H1 (cell line): ENCODE results near the gene CHAC1. TPM values are rescaled to one million over a fixed set of nuclear protein-coding genes. Genes with fewer than 3 reads are reported as not detected.

Source experiments
- CTCF ChIA-PET: fragments of 300-600 bp; sonication (Branson Sonifier 250); formaldehyde crosslinking; loops from one replicate; lab custom pipeline; 2021; ENCODE audit not compliant: partially characterized antibody; lab: Charles Lee
- POLR2A ChIA-PET: fragments of 300-600 bp; sonication (Branson Sonifier 250); formaldehyde crosslinking; loops from one replicate; lab custom pipeline; 2021; ENCODE audit warnings: inconsistent platforms; ENCODE audit not compliant: partially characterized antibody; lab: Charles Lee
- DNase-seq, 2 experiments: peaks; one replicate each; pipeline versions ENCODE4 v3.0.0 to v3.0.0-alpha.2; 2010 to 2022; ENCODE audit warnings: low spot score in 2 of 2, low read depth in 1 of 2, mixed read lengths in 1 of 2
- FAIRE-seq: peaks from 2 replicates; lab custom pipeline; 2011; peaks lifted over from hg19 to GRCh38; lab: Jason Lieb, UNC
- H2AFZ ChIP-seq: 2 replicates; pipeline ENCODE4 v1.8.1; 2012; ENCODE audit warnings: low read length, inconsistent platforms
- H2AK5ac ChIP-seq: 2 replicates; pipeline ENCODE4 v1.6.1; 2013; ENCODE audit warnings: low read depth, low read length
- H2BK120ac ChIP-seq: replicated peaks from 2 replicates; pipeline ENCODE3; 2013; ENCODE audit warnings: low read depth, low read length, inconsistent platforms
- H2BK12ac ChIP-seq: 2 replicates; pipeline ENCODE4 v1.6.1; 2013; ENCODE audit warnings: low read depth, low read length
- H2BK15ac ChIP-seq: 2 replicates; pipeline ENCODE4 v1.6.1; 2013; ENCODE audit warnings: low read length
- H2BK20ac ChIP-seq: 2 replicates; pipeline ENCODE4 v1.6.1; 2013; ENCODE audit warnings: low read length
- H2BK5ac ChIP-seq: 2 replicates; pipeline ENCODE4 v1.6.1; 2013; ENCODE audit warnings: low read depth, low read length
- H3K14ac ChIP-seq: 2 replicates; pipeline ENCODE4 v1.6.1; 2013; ENCODE audit warnings: inconsistent platforms; ENCODE audit not compliant: insufficient read length
- H3K18ac ChIP-seq: 2 replicates; pipeline ENCODE4 v1.6.1; 2013; ENCODE audit warnings: low read length; ENCODE audit errors: extremely low read depth
- H3K23ac ChIP-seq: 2 replicates; pipeline ENCODE4 v1.6.1; 2013; ENCODE audit warnings: inconsistent platforms; ENCODE audit not compliant: insufficient read length
- H3K23me2 ChIP-seq: 2 replicates; pipeline ENCODE4 v1.6.1; 2013; ENCODE audit warnings: low read depth, low read length
- H3K27ac ChIP-seq: 2 replicates; pipeline ENCODE4 v1.6.1; 2011; ENCODE audit warnings: low read depth, low read length, inconsistent platforms
- H3K27me3 ChIP-seq, 4 experiments: replicated peaks in 1 of 4; 1 replicate in 1 of 4; 2 replicates in 3 of 4; pipeline versions ENCODE4 v1.6.1 to v1.8.1; 2011 to 2013; ENCODE audit warnings: low read length in 3 of 4, mild to moderate bottlenecking in 3 of 4, inconsistent platforms in 2 of 4, mixed read lengths in 2 of 4, moderate library complexity in 1 of 4; ENCODE audit not compliant: control insufficient read depth in 3 of 4, insufficient read depth in 3 of 4; ENCODE audit errors: extremely low read depth in 1 of 4
- H3K36me3 ChIP-seq, 4 experiments: 2 replicates each; pipeline versions ENCODE4 v1.6.1 to v1.8.1; 2011 to 2013; ENCODE audit warnings: mild to moderate bottlenecking in 4 of 4, low read length in 3 of 4, moderate library complexity in 2 of 4, control low read depth in 1 of 4, inconsistent platforms in 1 of 4; ENCODE audit not compliant: insufficient read depth in 4 of 4, control insufficient read depth in 2 of 4
- H3K4ac ChIP-seq: replicated peaks from 2 replicates; pipeline ENCODE3; 2013; ENCODE audit warnings: low read length, low read depth, mixed read lengths, inconsistent platforms; ENCODE audit not compliant: insufficient read length
- H3K4me1 ChIP-seq, 4 experiments: replicated peaks in 1 of 4; 1 replicate in 1 of 4; 2 replicates in 3 of 4; pipeline versions ENCODE4 v1.6.1 to v1.8.1; 2011 to 2013; ENCODE audit warnings: low read length in 3 of 4, inconsistent platforms in 2 of 4, mixed read lengths in 1 of 4; ENCODE audit not compliant: insufficient read depth in 4 of 4, control insufficient read depth in 3 of 4
- H3K4me2 ChIP-seq, 2 experiments: 2 replicates each; pipeline versions ENCODE4 v1.6.1 to v1.8.1; 2011 to 2013; ENCODE audit warnings: low read depth in 2 of 2, low read length in 2 of 2, control low read depth in 1 of 2, inconsistent platforms in 1 of 2, mild to moderate bottlenecking in 1 of 2; ENCODE audit not compliant: insufficient read depth in 1 of 2
- H3K4me3 ChIP-seq, 4 experiments: fragments of 200-600, 300-600 bp in 1 of 4; sonication (generic), shearing (Covaris generic), sonication (Bioruptor Twin) in 1 of 4; 2 replicates each; pipeline versions ENCODE4 v1.5.1 to v1.8.1; 2011 to 2016; ENCODE audit warnings: low read length in 4 of 4, low read depth in 3 of 4, control low read depth in 2 of 4, inconsistent platforms in 2 of 4, mild to moderate bottlenecking in 2 of 4, mixed read lengths in 1 of 4, moderate library complexity in 1 of 4; ENCODE audit not compliant: insufficient read depth in 2 of 4; ENCODE audit errors: extremely low read depth in 1 of 4
- H3K56ac ChIP-seq: replicated peaks from 2 replicates; pipeline ENCODE3; 2013; ENCODE audit warnings: low read depth, mild to moderate bottlenecking, mixed read lengths, low read length, inconsistent platforms; ENCODE audit not compliant: insufficient read length
- H3K79me1 ChIP-seq: 2 replicates; pipeline ENCODE4 v1.6.1; 2013; ENCODE audit warnings: low read depth, low read length, control low read depth
- H3K79me2 ChIP-seq, 2 experiments: 2 replicates each; pipeline versions ENCODE4 v1.6.1 to v1.8.1; 2012 to 2013; ENCODE audit warnings: low read length in 2 of 2, mild to moderate bottlenecking in 2 of 2, inconsistent platforms in 1 of 2; ENCODE audit not compliant: insufficient read depth in 2 of 2, control insufficient read depth in 1 of 2
- H3K9ac ChIP-seq, 4 experiments: replicated peaks in 1 of 4; 1 replicate in 1 of 4; 2 replicates in 3 of 4; pipeline versions ENCODE4 v1.6.1 to v1.8.1; 2011 to 2013; ENCODE audit warnings: low read depth in 3 of 4, low read length in 3 of 4, control low read depth in 2 of 4, mild to moderate bottlenecking in 2 of 4, moderate library complexity in 2 of 4, inconsistent platforms in 1 of 4; ENCODE audit errors: extremely low read depth in 1 of 4
- H3K9me3 ChIP-seq, 2 experiments: 2 replicates each; pipeline versions ENCODE4 v1.6.1 to v1.8.1; 2012 to 2013; ENCODE audit warnings: mild to moderate bottlenecking in 2 of 2, moderate library complexity in 2 of 2, control low read depth in 1 of 2, inconsistent platforms in 1 of 2, low read depth in 1 of 2, low read length in 1 of 2, mixed read lengths in 1 of 2; ENCODE audit not compliant: insufficient read depth in 2 of 2
- H4K20me1 ChIP-seq, 2 experiments: replicated peaks in 1 of 2; 2 replicates each; pipeline versions ENCODE3 to v1.8.1; 2011 to 2013; ENCODE audit warnings: inconsistent platforms in 2 of 2, low read length in 2 of 2, mild to moderate bottlenecking in 1 of 2; ENCODE audit not compliant: insufficient read depth in 2 of 2, control insufficient read depth in 1 of 2
- H4K5ac ChIP-seq: 2 replicates; pipeline ENCODE4 v1.6.1; 2013; ENCODE audit warnings: low read length, low read depth, mixed read lengths, inconsistent platforms; ENCODE audit not compliant: insufficient read length
- H4K8ac ChIP-seq: 2 replicates; pipeline ENCODE4 v1.8.0; 2013; ENCODE audit warnings: mild to moderate bottlenecking, moderate library complexity, low read length, inconsistent platforms; ENCODE audit not compliant: insufficient read depth; ENCODE audit errors: extremely low read depth
- H4K91ac ChIP-seq: replicated peaks from 2 replicates; pipeline ENCODE3; 2013; ENCODE audit warnings: low read length, mixed read lengths, inconsistent platforms; ENCODE audit not compliant: insufficient read length
- CHD2 ChIP-seq: IDR thresholded peaks from 2 replicates; pipeline ENCODE4 v1.6.1; 2012; ENCODE audit warnings: low read length, improper control_type of control experiment
- EZH2 ChIP-seq: fragments of 200-600 bp; sonication (generic); IDR thresholded peaks from 2 replicates; pipeline ENCODE4 v1.7.1; 2012; ENCODE audit warnings: low read depth, mild to moderate bottlenecking, moderate library complexity, low read length, inconsistent platforms; ENCODE audit not compliant: severe bottlenecking
- KDM5A ChIP-seq: fragments of 200-600 bp; IDR thresholded peaks from 2 replicates; pipeline ENCODE4 v1.7.1; 2012; ENCODE audit warnings: mild to moderate bottlenecking, low read length, inconsistent platforms, mixed read lengths
- NRF1 ChIP-seq: IDR thresholded peaks from 2 replicates; pipeline ENCODE4 v1.6.1; 2011; ENCODE audit warnings: mild to moderate bottlenecking, low read depth, low read length, improper control_type of control experiment
- PHF8 ChIP-seq: fragments of 200-600 bp; sonication (generic); conservative IDR thresholded peaks from 2 replicates; pipeline ENCODE4 v1.7.1; 2012; ENCODE audit warnings: low read depth, mild to moderate bottlenecking, inconsistent platforms, low read length, moderate library complexity
- POLR2A ChIP-seq, 2 experiments: IDR thresholded peaks; 1 replicate in 1 of 2; 2 replicates in 1 of 2; pipeline ENCODE4 v1.6.1; 2011; ENCODE audit warnings: low read depth in 2 of 2, low read length in 2 of 2, mild to moderate bottlenecking in 2 of 2; ENCODE audit errors: control extremely low read depth in 1 of 2
- SAP30 ChIP-seq: fragments of 300-600 bp; sonication (generic); IDR thresholded peaks from 2 replicates; pipeline ENCODE4 v1.7.1; 2012; ENCODE audit warnings: low read length, moderate library complexity, mild to moderate bottlenecking, inconsistent platforms; ENCODE audit not compliant: insufficient read depth, insufficient replicate concordance
- WGBS, 2 experiments: shearing (Covaris generic) in 1 of 2; methylation state at CpG; one replicate each; pipeline versions ENCODE4 v1.1.6 to v1.1.7; 2013 to 2015; ENCODE audit warnings: low lambda C conversion rate in 2 of 2, mixed read lengths in 2 of 2, inconsistent platforms in 1 of 2, low coverage in 1 of 2, missing lambda C conversion rate in 1 of 2; ENCODE audit not compliant: insufficient replicate concordance in 2 of 2, insufficient coverage in 1 of 2, insufficient read length in 1 of 2; ENCODE audit errors: extremely low coverage in 1 of 2, missing lambda C conversion rate in 1 of 2; 5-methylcytosine and 5-hydroxymethylcytosine counted together
- polyA plus RNA-seq, 7 experiments: library from polyadenylated mRNA; depleted of rRNA in 3 of 7; stranded (reverse) in 5 of 7; unstranded in 2 of 7; fragments of >200 nt in 5 of 7; fragments of 200-250 nt in 2 of 7; gene quantifications; 1 replicate in 5 of 7; 2 replicates in 1 of 7; 4 replicates in 1 of 7; pipeline versions ENCODE4 v1.2.1 to v1.2.3, GENCODE V29; 2011 to 2013; ENCODE audit warnings: missing spikeins in 2 of 7, mixed read lengths in 2 of 7
- total RNA-seq: library from RNA; stranded (reverse); fragmentation: NEBNext Ultra II Directional; extraction: Animal tissue kit (Norgen Biotek cat#: 25700); gene quantifications from 2 replicates; pipeline ENCODE4 v1.2.1, GENCODE V29; 2021
- TF ChIP-seq, protein P1 (sequence below): IDR thresholded peaks from 2 replicates; pipeline ENCODE4 v1.6.1; 2011; ENCODE audit warnings: low read depth, mild to moderate bottlenecking, low read length; ENCODE audit not compliant: insufficient read depth

CHAC1 gene
- total and polyA plus RNA-seq, 2 of the 8 experiments (the other 6 are each of a cell fraction or from before 2014, with no cell fraction given): 34.3 to 159 TPM

DNA sequence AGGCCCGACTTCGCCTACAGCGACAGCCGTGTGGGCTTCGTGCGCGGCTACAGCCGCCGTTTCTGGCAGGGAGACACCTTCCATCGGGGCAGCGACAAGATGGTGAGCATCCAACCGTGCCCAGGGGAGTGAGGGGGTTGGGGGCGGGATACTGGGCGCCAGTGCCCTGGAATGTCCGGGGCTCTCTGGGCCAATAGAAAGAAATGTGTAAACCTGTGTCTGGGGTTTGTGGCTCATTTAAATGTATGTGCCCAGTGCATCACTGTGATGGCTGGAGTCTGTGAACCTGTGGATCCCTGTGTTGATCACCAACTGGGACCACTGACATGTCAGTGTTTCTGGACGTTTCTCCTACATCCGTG, 423 bp downstream of the CHAC1 start:
- Histone ChIP-seq H4K5ac (peak overlapping the region; percentile 94), H4K8ac (peak overlapping the region; percentile 87; the same call in 1 of the 2 replicates), H2AFZ (no peak overlapping the region), H4K91ac (peak overlapping the region; percentile 68), H3K23me2 (peaks cover 10% of the 10 kb centered on the region), H2BK15ac (no peak overlapping the region; the same call in 1 of the 2 replicates), H3K79me2 (peaks cover 0 to 28% of the 10 kb centered on the region in 2 experiments; a peak in 2 of 4 replicates), H3K18ac (peak overlapping the region; percentile 68; the same call in 1 of the 2 replicates), H3K36me3 (peaks cover 8 to 33% (median 12%) of the 10 kb centered on the region in 4 experiments), H3K56ac (peak overlapping the region; percentile 65), H2BK120ac (no peak overlapping the region), H3K27ac (peak overlapping the region; percentile 81), H3K4me2 (peak overlapping the region; percentile 84 to 85), H2AK5ac (no peak overlapping the region; the same call in 1 of the 2 replicates), H3K9me3 (no peaks in the 10 kb centered on the region), H3K4me3 (peak overlapping the region; percentile 74 to 92 (median 82)), H3K79me1 (no peaks in the 10 kb centered on the region; the same call in 1 of the 2 replicates), H3K4ac (peak overlapping the region; percentile 87), H3K4me1 (peaks cover 2 to 18% (median 12%) of the 10 kb centered on the region in 4 experiments), H3K23ac (no peak overlapping the region), H3K9ac (peak overlapping the region; percentile 46 to 88 (median 74)), H4K20me1 (peaks cover 0 to 12% of the 10 kb centered on the region in 2 experiments), H2BK20ac (no peak overlapping the region), H2BK12ac (peak overlapping the region; percentile 94; the same call in 1 of the 2 replicates), H3K14ac (no peak overlapping the region), H3K27me3 (no peaks in the 10 kb centered on the region), H2BK5ac (peak overlapping the region; percentile 97)
- DNase-seq (no peak), FAIRE-seq (no peak)
- ChIA-PET CTCF (interaction anchor here (0.7 to 33.1 kb wide), 17 partner anchors 8 to 225 kb away, joined by 3 to 590 read pairs (median 6); partner anchors contain the start of genes DLL4 and VPS18), POLR2A (interaction anchor here (0.6 to 43.8 kb wide), 46 partner anchors 2 to 489 kb away, joined by 3 to 1505 read pairs (median 4); partner anchors contain the start of genes CHAC1, CHP1, DLL4 and EXD1)
- peak in 1 of 2 experiments; percentile 63; a peak in 1 of 3 replicates for TF ChIP-seq POLR2A (IDR thresholded peaks at IDR 0.05; ENCODE audit: control extremely low read depth in 1 of 2, low read depth in 2 of 2, low read length in 2 of 2)
- no peak for TF ChIP-seq KDM5A
- TF ChIP-seq EZH2: no peak
- no peak for TF ChIP-seq NRF1
- TF ChIP-seq SAP30: peak; percentile 67
- peak; percentile 1; the same call in 1 of the 2 replicates for TF ChIP-seq PHF8
- TF ChIP-seq, protein P1, sequence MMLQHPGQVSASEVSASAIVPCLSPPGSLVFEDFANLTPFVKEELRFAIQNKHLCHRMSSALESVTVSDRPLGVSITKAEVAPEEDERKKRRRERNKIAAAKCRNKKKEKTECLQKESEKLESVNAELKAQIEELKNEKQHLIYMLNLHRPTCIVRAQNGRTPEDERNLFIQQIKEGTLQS: no peak
- no peak for TF ChIP-seq CHD2
- WGBS, 2 experiments: 0% methylated on average over 10 of the region's 17 CpGs; no CpG with 5 or more reads in 1 of the 2 experiments
